OCI-LY7 (cell line): ENCODE data around the gene NDST4. TPM values are rescaled to one million over a fixed set of nuclear protein-coding genes. Genes with fewer than 3 reads are reported as not detected.
"Not testable (repeated sequence)": the region's sequence is repeated elsewhere in the genome, so short reads cannot be mapped to it uniquely, and the experiment has no call there.

ENCODE experiments used
- BruUV-seq: library from RNA; stranded (reverse); fragments of 400-500 nt; replicated peaks from 2 replicates; lab custom pipeline; 2021; lab: Mats Ljungman, UMichigan
- CTCF ChIA-PET: fragments of 300-600 bp; sonication (Branson Sonifier 250); formaldehyde crosslinking; loops from one replicate; lab custom pipeline; 2022; ENCODE audit warnings: antibody characterized with exemption; ENCODE audit not compliant: unreplicated experiment; lab: Charles Lee
- POLR2A ChIA-PET: fragments of 300-600 bp; sonication (Branson Sonifier 250); formaldehyde crosslinking; loops from one replicate; lab custom pipeline; 2022; ENCODE audit warnings: antibody characterized with exemption; lab: Charles Lee
- DNase-seq: peaks from one replicate; pipeline ENCODE4 v3.0.0-alpha.2; 2015; ENCODE audit warnings: low spot score
- H2AFZ ChIP-seq: fragments of 200-600 bp; sonication (generic), shearing (Covaris generic); 2 replicates; pipeline ENCODE4 v1.6.1; 2014; ENCODE audit warnings: mild to moderate bottlenecking, antibody characterized with exemption, low read length, moderate library complexity
- H3K27ac ChIP-seq: fragments of 200-600 bp; sonication (generic); 2 replicates; pipeline ENCODE4 v1.5.1; 2014; ENCODE audit warnings: mixed run types, low read depth, mild to moderate bottlenecking, moderate library complexity, low read length, inconsistent platforms; ENCODE audit not compliant: poor library complexity, severe bottlenecking
- H3K36me3 ChIP-seq: fragments of 200-600 bp; sonication (generic); 2 replicates; pipeline ENCODE4 v1.6.1; 2014; ENCODE audit warnings: mild to moderate bottlenecking, antibody characterized with exemption, low read length, moderate library complexity, mixed read lengths; ENCODE audit not compliant: insufficient read depth
- H3K4me1 ChIP-seq: fragments of 200-600 bp; sonication (generic); 2 replicates; pipeline ENCODE4 v1.5.1; 2014; ENCODE audit warnings: mild to moderate bottlenecking, low read length; ENCODE audit not compliant: insufficient read depth, poor library complexity, severe bottlenecking
- H3K4me2 ChIP-seq: fragments of 200-600 bp; sonication (generic); 2 replicates; pipeline ENCODE4 v1.6.1; 2014; ENCODE audit warnings: mild to moderate bottlenecking, low read length
- H3K4me3 ChIP-seq: fragments of 200-600 bp; sonication (generic); 2 replicates; pipeline ENCODE4 v1.5.1; 2014; ENCODE audit warnings: mild to moderate bottlenecking, low read depth, low read length; ENCODE audit not compliant: poor library complexity, severe bottlenecking
- H3K79me2 ChIP-seq: fragments of 200-600 bp; sonication (generic); 2 replicates; pipeline ENCODE4 v1.6.1; 2016; ENCODE audit warnings: low read depth, mild to moderate bottlenecking, low read length, moderate library complexity, mixed read lengths; ENCODE audit not compliant: insufficient read depth
- H3K9me2 ChIP-seq: fragments of 200-600 bp; sonication (generic); 2 replicates; pipeline ENCODE4 v1.6.1; 2016; ENCODE audit warnings: mild to moderate bottlenecking, low read length, mixed read lengths; ENCODE audit not compliant: insufficient read depth
- H3K9me3 ChIP-seq: fragments of 200-600 bp; sonication (generic); 2 replicates; pipeline ENCODE4 v1.6.1; 2014; ENCODE audit warnings: mild to moderate bottlenecking, mixed run types, low read length, mixed read lengths
- H4K20me1 ChIP-seq: fragments of 200-600 bp; sonication (generic); 2 replicates; pipeline ENCODE4 v1.6.1; 2014; ENCODE audit warnings: mild to moderate bottlenecking, antibody characterized with exemption, low read length, moderate library complexity, mixed read lengths; ENCODE audit not compliant: insufficient read depth
- EZH2phosphoT487 ChIP-seq: fragments of 200-600 bp; sonication (generic); IDR thresholded peaks from 2 replicates; pipeline ENCODE4 v1.6.1; 2018; ENCODE audit warnings: low read depth, borderline replicate concordance, mild to moderate bottlenecking, mixed run types, antibody characterized with exemption, low read length, moderate library complexity, mixed read lengths
- intact Hi-C: fragments of 100-400 bp; cut with micrococcal nuclease; formaldehyde crosslinking; loops from one replicate; pipeline ENCODE4 v1.10.0; 2022; ENCODE audit not compliant: unreplicated experiment
- total RNA-seq, 2 experiments: library from RNA; depleted of rRNA in 1 of 2; stranded (reverse); fragments of >200 nt in 1 of 2; shearing (Covaris generic) in 1 of 2; gene quantifications; 2 replicates each; pipeline ENCODE4 v1.2.3, GENCODE V29; 2014 to 2022
- TF ChIP-seq, protein P1 (sequence below): fragments of 200-600 bp; sonication (generic); conservative IDR thresholded peaks from 2 replicates; pipeline ENCODE4 v1.5.1; 2014; ENCODE audit warnings: mild to moderate bottlenecking, antibody characterized with exemption, low read length, moderate library complexity, mixed read lengths

Gene NDST4
- total RNA-seq, 2 experiments from 2014 or later, result not detected

DNA sequence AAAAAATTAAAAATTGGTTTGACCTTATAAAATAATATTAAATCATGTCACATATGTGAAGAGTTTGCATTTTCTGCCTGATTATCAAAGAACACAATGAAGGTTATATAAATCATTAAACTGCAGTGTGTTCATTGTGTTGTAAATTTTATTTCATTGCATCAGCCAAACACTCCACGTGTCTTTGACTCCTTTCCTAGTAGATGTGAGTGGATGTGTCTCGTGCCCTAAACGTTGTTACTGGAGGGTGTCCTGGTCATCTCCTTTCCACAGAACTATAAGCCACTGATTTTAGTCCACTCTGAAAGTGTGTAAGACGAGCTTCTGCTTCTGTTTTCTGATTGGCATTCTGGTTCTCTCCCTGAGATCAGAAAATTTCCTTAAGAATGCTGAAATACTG lies 127.3 kb downstream of the NDST4 start:
- no TSS peak for BruUV-seq
- no peak overlapping the region for H3K4me3 ChIP-seq
- no peaks in the 10 kb centered on the region for H3K9me3 ChIP-seq
- intact Hi-C loops, result no loop called here
- H2AFZ ChIP-seq, result no peak overlapping the region
- H3K27ac ChIP-seq, result no peak overlapping the region
- ChIA-PET POLR2A (no interaction called here), CTCF (no interaction called here)
- H3K36me3 ChIP-seq, result no peaks in the 10 kb centered on the region
- H3K9me2 ChIP-seq, result no peaks in the 10 kb centered on the region
- no peak for TF ChIP-seq EZH2phosphoT487
- TF ChIP-seq, protein P1, sequence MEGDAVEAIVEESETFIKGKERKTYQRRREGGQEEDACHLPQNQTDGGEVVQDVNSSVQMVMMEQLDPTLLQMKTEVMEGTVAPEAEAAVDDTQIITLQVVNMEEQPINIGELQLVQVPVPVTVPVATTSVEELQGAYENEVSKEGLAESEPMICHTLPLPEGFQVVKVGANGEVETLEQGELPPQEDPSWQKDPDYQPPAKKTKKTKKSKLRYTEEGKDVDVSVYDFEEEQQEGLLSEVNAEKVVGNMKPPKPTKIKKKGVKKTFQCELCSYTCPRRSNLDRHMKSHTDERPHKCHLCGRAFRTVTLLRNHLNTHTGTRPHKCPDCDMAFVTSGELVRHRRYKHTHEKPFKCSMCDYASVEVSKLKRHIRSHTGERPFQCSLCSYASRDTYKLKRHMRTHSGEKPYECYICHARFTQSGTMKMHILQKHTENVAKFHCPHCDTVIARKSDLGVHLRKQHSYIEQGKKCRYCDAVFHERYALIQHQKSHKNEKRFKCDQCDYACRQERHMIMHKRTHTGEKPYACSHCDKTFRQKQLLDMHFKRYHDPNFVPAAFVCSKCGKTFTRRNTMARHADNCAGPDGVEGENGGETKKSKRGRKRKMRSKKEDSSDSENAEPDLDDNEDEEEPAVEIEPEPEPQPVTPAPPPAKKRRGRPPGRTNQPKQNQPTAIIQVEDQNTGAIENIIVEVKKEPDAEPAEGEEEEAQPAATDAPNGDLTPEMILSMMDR, result no peak
- H3K4me1 ChIP-seq, result no peaks in the 10 kb centered on the region
- no peaks in the 10 kb centered on the region for H4K20me1 ChIP-seq
- no peaks in the 10 kb centered on the region for H3K79me2 ChIP-seq
- DNase-seq, result no peak
- H3K4me2 ChIP-seq, result no peak overlapping the region

DNA sequence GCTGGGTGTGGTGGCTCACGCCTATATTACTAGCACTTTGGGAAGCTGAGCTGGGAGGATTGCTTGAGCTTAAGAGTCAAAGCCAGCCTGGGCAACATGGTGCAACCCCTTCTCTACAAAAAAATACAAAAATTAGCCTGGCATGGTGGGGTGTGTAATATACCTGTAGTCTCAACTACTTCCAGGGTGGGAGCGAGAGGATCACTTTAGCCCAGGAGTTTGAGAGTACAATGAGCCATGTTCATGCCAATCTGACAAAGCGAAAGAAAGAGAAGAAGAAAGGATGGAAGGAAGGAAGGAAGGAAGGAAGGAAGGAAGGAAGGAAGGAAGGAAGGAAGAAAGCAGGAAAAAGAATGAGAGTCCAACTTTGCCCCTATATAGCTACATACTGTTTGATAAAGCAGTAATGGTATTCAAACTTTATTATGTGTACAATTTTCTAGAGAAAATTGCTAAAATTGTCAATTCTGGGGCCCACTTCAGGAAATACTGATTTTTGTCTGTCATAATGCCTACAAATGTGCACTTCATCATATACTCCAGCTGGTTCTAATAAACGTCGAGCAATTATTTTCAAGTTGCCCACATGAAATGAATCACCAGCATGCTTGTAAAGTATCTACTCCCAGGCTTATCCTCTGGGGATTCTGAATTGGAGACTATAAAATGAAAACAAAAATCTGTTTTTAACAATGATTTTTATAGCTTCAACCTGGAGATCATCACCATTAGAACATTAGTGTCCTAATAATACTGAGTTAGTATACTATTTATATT lies 132.3 kb downstream of the NDST4 start:
- ChIA-PET POLR2A (interaction anchor here (0.5 to 0.7 kb wide), 2 partner anchors 428 to 1341 kb away, joined by 3 read pairs; no protein-coding TSS in a partner anchor), CTCF (no interaction called here)
- no TSS peak for BruUV-seq
- no peak overlapping the region for H3K4me3 ChIP-seq
- H4K20me1 ChIP-seq, result no peaks in the 10 kb centered on the region
- intact Hi-C loops, result no loop called here
- H3K36me3 ChIP-seq, result no peaks in the 10 kb centered on the region
- TF ChIP-seq EZH2phosphoT487, result no peak
- TF ChIP-seq, protein P1, result no peak
- H2AFZ ChIP-seq, result no peak overlapping the region
- no peak overlapping the region for H3K27ac ChIP-seq
- H3K9me3 ChIP-seq, result no peaks in the 10 kb centered on the region
- DNase-seq, result no peak
- no peaks in the 10 kb centered on the region for H3K4me1 ChIP-seq
- H3K4me2 ChIP-seq, result no peak overlapping the region
- no peaks in the 10 kb centered on the region for H3K9me2 ChIP-seq
- H3K79me2 ChIP-seq, result no peaks in the 10 kb centered on the region

DNA sequence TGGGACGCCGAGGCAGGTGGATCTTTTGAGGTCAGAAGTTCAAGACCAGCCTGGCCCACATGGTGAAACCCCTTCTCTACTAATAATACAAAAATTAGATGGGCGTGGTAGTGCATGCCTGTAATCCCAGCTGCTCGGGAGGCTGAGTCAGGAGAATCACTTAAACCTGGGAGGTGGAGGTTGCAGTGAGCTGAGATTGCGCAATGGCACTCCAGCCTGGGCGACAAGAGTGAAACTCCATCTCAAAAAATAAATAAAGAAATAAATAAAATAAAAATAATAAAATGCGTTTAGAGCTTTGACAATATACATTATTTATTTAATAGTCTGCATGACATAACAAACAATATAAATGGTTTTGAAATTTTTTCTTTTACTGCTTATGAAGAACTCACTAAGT lies 133.0 kb downstream of the NDST4 start:
- POLR2A ChIA-PET, result interaction anchor here (0.7 kb wide), 1 partner anchor 429 kb away, joined by 3 read pairs; no protein-coding TSS in a partner anchor
- H3K79me2 ChIP-seq, DNase-seq, H3K27ac ChIP-seq, intact Hi-C loops, H3K9me3 ChIP-seq, CTCF ChIA-PET, H3K4me3 ChIP-seq, H2AFZ ChIP-seq, H3K36me3 ChIP-seq, H3K9me2 ChIP-seq, BruUV-seq, H3K4me1 ChIP-seq, H4K20me1 ChIP-seq, H3K4me2 ChIP-seq: not testable (repeated sequence)
